ENCODE results near the gene CDK5.

The CDK5 gene

DNA sequence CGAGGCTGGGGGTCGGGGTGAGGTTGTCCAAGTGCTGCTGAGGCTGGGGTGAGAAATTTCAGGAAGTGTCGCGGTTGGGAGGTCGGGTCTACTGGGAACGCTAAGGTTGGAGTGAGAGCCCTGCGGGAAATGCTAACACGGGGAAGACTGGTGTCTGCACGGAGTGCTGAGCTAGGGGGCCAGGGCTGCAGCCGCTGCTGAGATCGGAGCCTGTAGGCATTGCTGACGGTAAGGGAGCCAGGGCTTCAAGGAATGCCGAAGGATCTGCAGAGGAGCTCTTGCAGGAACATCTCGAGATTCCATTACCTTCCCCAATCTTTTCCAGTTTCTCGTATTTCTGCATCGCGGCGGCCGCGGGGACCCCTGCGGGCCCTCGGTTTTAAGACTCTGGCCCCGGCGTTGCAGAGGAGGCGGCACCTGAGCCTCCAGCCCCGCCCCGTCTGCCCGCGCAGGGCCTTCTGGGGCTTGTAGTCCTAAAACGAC, at the start of gene CDK5:
CDK5 (minus strand) TSS at position 392 of the 483 bp plus-strand sequence; CDS start at position 343, 49 bp downstream.
- TF ChIP-seq, protein P1, sequence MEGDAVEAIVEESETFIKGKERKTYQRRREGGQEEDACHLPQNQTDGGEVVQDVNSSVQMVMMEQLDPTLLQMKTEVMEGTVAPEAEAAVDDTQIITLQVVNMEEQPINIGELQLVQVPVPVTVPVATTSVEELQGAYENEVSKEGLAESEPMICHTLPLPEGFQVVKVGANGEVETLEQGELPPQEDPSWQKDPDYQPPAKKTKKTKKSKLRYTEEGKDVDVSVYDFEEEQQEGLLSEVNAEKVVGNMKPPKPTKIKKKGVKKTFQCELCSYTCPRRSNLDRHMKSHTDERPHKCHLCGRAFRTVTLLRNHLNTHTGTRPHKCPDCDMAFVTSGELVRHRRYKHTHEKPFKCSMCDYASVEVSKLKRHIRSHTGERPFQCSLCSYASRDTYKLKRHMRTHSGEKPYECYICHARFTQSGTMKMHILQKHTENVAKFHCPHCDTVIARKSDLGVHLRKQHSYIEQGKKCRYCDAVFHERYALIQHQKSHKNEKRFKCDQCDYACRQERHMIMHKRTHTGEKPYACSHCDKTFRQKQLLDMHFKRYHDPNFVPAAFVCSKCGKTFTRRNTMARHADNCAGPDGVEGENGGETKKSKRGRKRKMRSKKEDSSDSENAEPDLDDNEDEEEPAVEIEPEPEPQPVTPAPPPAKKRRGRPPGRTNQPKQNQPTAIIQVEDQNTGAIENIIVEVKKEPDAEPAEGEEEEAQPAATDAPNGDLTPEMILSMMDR (conservative IDR thresholded peaks at IDR 0.05), result no peak
- H3K27ac ChIP-seq, result peak within 1 kb of the TSS; percentile 92

DNA sequence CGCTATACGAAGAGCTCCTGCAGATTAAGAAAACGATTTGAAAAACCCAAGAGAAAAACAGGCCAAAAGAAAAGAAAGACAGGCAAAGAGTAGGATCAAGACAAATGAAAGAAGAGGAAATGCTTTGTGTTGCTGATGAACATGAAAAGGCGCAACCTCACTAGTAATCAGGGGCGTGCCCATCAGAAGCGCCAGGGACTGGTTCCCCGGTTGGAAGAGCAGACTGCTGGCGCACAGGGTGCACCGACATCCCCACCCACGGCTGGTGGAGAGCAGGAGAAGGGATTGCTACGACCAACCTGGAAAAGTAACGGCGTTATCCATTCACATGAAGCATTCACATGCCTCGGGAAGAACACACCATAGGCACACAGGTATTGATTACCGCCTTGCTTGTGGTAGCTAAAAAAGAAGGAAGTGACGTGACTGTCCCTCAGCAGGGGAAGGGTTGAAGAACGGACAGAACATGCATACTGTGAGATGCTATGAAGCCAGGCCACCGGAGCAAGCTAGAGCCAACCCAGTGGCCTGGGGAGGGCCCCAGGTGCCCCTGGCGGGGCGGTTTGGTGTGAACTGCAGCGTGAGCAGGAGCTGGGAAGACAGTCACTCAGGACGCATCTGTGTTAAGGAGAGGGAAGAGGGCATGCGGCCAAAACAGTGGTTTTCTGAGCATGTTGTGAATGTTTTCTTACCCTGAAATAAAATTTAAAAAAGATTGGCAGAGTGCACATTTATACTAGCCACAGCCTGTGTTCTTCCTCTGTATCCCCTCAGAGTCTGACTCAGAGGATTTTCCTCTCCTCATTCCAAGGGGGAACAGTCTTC, 46.9 kb upstream of the CDK5 start:
- TF ChIP-seq, protein P1 (conservative IDR thresholded peaks at IDR 0.05), result no peak
- H3K27ac ChIP-seq, result no peak overlapping the region

DNA sequence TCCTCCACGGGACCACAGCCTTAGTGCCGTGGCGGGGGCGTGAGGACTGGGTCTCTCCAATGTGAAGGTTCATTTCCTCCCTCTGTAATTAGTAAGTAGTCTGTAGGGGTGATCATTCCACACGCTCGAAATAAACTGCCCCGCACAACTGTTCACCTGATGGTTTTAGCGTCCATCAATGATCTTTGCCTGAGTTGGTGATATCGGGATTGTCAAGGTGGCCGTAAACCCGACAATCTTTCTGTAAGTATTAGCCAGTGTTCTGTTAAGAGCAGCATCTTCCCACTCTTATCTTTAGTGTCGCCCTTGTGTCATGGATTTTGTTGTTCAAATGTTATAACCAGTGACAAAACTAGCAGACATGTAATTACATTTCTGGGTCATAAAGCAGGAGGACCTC, 46.3 kb upstream of the CDK5 start:
- TF ChIP-seq, protein P1 (conservative IDR thresholded peaks at IDR 0.05), result no peak
- no peak overlapping the region for H3K27ac ChIP-seq

DNA sequence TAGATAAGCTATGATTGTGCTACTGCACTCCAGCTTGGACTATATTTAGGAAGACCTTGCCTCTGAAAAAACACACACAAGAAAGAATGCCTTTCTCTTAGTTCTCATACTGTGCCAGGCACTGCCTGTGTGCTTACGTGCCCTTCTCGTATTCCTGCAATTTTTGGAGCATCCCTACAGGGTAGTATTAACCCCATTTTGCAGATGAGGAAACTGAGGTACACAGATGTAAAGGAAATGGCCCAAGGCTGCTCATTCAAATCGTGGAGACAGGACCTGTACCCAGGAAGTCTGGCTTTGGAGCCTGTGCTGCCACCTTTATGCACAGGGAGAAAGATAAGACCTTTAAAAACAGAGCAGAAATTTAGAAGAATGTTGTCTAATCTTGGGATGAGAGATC, 45.3 kb upstream of the CDK5 start:
- TF ChIP-seq, protein P1 (conservative IDR thresholded peaks at IDR 0.05), result no peak
- no peak overlapping the region for H3K27ac ChIP-seq

DNA sequence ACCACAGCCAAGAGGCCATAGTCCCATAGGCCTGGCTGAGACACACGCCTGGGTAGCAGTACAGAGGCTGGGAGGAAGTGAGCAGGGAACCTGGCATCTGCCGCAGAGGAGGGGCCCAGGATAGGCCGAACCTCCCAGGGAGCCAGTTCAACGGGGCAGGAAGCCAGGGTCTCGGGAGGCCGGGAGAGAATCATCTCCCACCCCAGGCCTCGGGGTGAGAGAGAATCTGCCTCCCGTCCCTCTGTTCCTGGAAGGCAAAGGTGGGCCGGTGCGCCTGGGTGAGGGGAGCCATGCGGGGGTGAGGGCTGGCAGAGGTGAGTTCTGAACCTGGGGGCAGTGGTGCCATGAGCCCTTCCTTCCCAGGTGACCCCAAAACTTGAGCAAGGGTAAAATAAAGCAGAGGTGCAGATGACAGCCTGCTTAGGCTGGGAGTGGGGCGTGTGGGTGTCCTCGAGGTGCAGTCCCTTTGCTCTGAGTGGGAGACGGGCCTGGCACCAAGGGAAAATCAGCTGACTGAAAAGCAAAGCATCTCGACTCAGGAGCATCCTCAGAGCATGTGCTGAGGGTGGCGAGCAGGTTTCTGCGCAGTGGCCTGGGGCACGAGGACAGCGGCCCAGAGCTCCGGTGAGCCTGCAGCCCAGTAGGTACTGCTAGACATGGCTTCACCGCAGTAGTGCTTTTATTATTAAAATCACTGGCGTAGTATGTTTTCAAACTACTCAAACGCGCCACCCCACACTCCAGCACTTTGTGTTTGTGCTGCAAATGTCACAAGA, 44.1 kb upstream of the CDK5 start:
- peak overlapping the region; percentile 10; the same call in 1 of the 2 replicates for H3K27ac ChIP-seq

DNA sequence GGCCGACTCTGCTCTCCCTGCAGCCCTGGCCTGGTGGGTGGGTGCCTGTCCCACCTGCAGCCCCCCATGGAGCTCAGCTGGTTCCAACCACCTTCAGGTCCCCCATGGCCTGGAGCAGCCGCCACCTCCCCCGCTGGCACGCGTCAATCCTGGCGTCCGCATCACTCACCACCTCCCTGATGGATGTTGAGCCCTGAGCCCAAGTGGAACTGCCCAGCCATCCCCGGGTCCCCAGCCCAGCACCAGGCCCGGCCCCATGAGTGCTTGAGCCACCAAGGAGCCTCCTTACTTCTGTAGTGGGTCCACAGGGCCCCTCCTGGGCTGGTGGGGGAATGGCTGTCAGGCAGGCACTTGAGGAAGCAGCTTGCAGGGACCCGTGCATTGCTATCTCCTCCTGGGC, 43.2 kb upstream of the CDK5 start:
- H3K27ac ChIP-seq, result peak overlapping the region; percentile 10; the same call in 1 of the 2 replicates

More for the DNA sequence above, 44.1 kb upstream of the CDK5 start:
- TF ChIP-seq, protein P1 (conservative IDR thresholded peaks at IDR 0.05), result no peak

More for the DNA sequence above, 43.2 kb upstream of the CDK5 start:
- TF ChIP-seq, protein P1 (conservative IDR thresholded peaks at IDR 0.05), result no peak
